H1 (cell line): ENCODE measurements around the gene ANKRD11. TPM values are rescaled to one million over a fixed set of nuclear protein-coding genes. Genes with fewer than 3 reads are reported as not detected.
"Not testable (repeated sequence)": the region's sequence is repeated elsewhere in the genome, so short reads cannot be mapped to it uniquely, and the experiment has no call there.

Source experiments
- CTCF ChIA-PET: fragments of 300-600 bp; sonication (Branson Sonifier 250); formaldehyde crosslinking; loops from one replicate; lab custom pipeline; 2021; ENCODE audit not compliant: partially characterized antibody; lab: Charles Lee
- POLR2A ChIA-PET: fragments of 300-600 bp; sonication (Branson Sonifier 250); formaldehyde crosslinking; loops from one replicate; lab custom pipeline; 2021; ENCODE audit warnings: inconsistent platforms; ENCODE audit not compliant: partially characterized antibody; lab: Charles Lee
- DNase-seq, 2 experiments: peaks; one replicate each; pipeline versions ENCODE4 v3.0.0 to v3.0.0-alpha.2; 2010 to 2022; ENCODE audit warnings: low spot score in 2 of 2, low read depth in 1 of 2, mixed read lengths in 1 of 2
- FAIRE-seq: peaks from 2 replicates; lab custom pipeline; 2011; peaks lifted over from hg19 to GRCh38; lab: Jason Lieb, UNC
- H2AFZ ChIP-seq: 2 replicates; pipeline ENCODE4 v1.8.1; 2012; ENCODE audit warnings: low read length, inconsistent platforms
- H2AK5ac ChIP-seq: 2 replicates; pipeline ENCODE4 v1.6.1; 2013; ENCODE audit warnings: low read depth, low read length
- H2BK120ac ChIP-seq: replicated peaks from 2 replicates; pipeline ENCODE3; 2013; ENCODE audit warnings: low read depth, low read length, inconsistent platforms
- H2BK12ac ChIP-seq: 2 replicates; pipeline ENCODE4 v1.6.1; 2013; ENCODE audit warnings: low read depth, low read length
- H2BK15ac ChIP-seq: 2 replicates; pipeline ENCODE4 v1.6.1; 2013; ENCODE audit warnings: low read length
- H2BK20ac ChIP-seq: 2 replicates; pipeline ENCODE4 v1.6.1; 2013; ENCODE audit warnings: low read length
- H2BK5ac ChIP-seq: 2 replicates; pipeline ENCODE4 v1.6.1; 2013; ENCODE audit warnings: low read depth, low read length
- H3K14ac ChIP-seq: 2 replicates; pipeline ENCODE4 v1.6.1; 2013; ENCODE audit warnings: inconsistent platforms; ENCODE audit not compliant: insufficient read length
- H3K18ac ChIP-seq: 2 replicates; pipeline ENCODE4 v1.6.1; 2013; ENCODE audit warnings: low read length; ENCODE audit errors: extremely low read depth
- H3K23ac ChIP-seq: 2 replicates; pipeline ENCODE4 v1.6.1; 2013; ENCODE audit warnings: inconsistent platforms; ENCODE audit not compliant: insufficient read length
- H3K23me2 ChIP-seq: 2 replicates; pipeline ENCODE4 v1.6.1; 2013; ENCODE audit warnings: low read depth, low read length
- H3K27ac ChIP-seq: 2 replicates; pipeline ENCODE4 v1.6.1; 2011; ENCODE audit warnings: low read depth, low read length, inconsistent platforms
- H3K27me3 ChIP-seq, 4 experiments: replicated peaks in 1 of 4; 1 replicate in 1 of 4; 2 replicates in 3 of 4; pipeline versions ENCODE4 v1.6.1 to v1.8.1; 2011 to 2013; ENCODE audit warnings: low read length in 3 of 4, mild to moderate bottlenecking in 3 of 4, inconsistent platforms in 2 of 4, mixed read lengths in 2 of 4, moderate library complexity in 1 of 4; ENCODE audit not compliant: control insufficient read depth in 3 of 4, insufficient read depth in 3 of 4; ENCODE audit errors: extremely low read depth in 1 of 4
- H3K36me3 ChIP-seq, 4 experiments: 2 replicates each; pipeline versions ENCODE4 v1.6.1 to v1.8.1; 2011 to 2013; ENCODE audit warnings: mild to moderate bottlenecking in 4 of 4, low read length in 3 of 4, moderate library complexity in 2 of 4, control low read depth in 1 of 4, inconsistent platforms in 1 of 4; ENCODE audit not compliant: insufficient read depth in 4 of 4, control insufficient read depth in 2 of 4
- H3K4ac ChIP-seq: replicated peaks from 2 replicates; pipeline ENCODE3; 2013; ENCODE audit warnings: low read length, low read depth, mixed read lengths, inconsistent platforms; ENCODE audit not compliant: insufficient read length
- H3K4me1 ChIP-seq, 4 experiments: replicated peaks in 1 of 4; 1 replicate in 1 of 4; 2 replicates in 3 of 4; pipeline versions ENCODE4 v1.6.1 to v1.8.1; 2011 to 2013; ENCODE audit warnings: low read length in 3 of 4, inconsistent platforms in 2 of 4, mixed read lengths in 1 of 4; ENCODE audit not compliant: insufficient read depth in 4 of 4, control insufficient read depth in 3 of 4
- H3K4me2 ChIP-seq, 2 experiments: 2 replicates each; pipeline versions ENCODE4 v1.6.1 to v1.8.1; 2011 to 2013; ENCODE audit warnings: low read depth in 2 of 2, low read length in 2 of 2, control low read depth in 1 of 2, inconsistent platforms in 1 of 2, mild to moderate bottlenecking in 1 of 2; ENCODE audit not compliant: insufficient read depth in 1 of 2
- H3K4me3 ChIP-seq, 4 experiments: fragments of 200-600, 300-600 bp in 1 of 4; sonication (generic), shearing (Covaris generic), sonication (Bioruptor Twin) in 1 of 4; 2 replicates each; pipeline versions ENCODE4 v1.5.1 to v1.8.1; 2011 to 2016; ENCODE audit warnings: low read length in 4 of 4, low read depth in 3 of 4, control low read depth in 2 of 4, inconsistent platforms in 2 of 4, mild to moderate bottlenecking in 2 of 4, mixed read lengths in 1 of 4, moderate library complexity in 1 of 4; ENCODE audit not compliant: insufficient read depth in 2 of 4; ENCODE audit errors: extremely low read depth in 1 of 4
- H3K56ac ChIP-seq: replicated peaks from 2 replicates; pipeline ENCODE3; 2013; ENCODE audit warnings: low read depth, mild to moderate bottlenecking, mixed read lengths, low read length, inconsistent platforms; ENCODE audit not compliant: insufficient read length
- H3K79me1 ChIP-seq: 2 replicates; pipeline ENCODE4 v1.6.1; 2013; ENCODE audit warnings: low read depth, low read length, control low read depth
- H3K79me2 ChIP-seq, 2 experiments: 2 replicates each; pipeline versions ENCODE4 v1.6.1 to v1.8.1; 2012 to 2013; ENCODE audit warnings: low read length in 2 of 2, mild to moderate bottlenecking in 2 of 2, inconsistent platforms in 1 of 2; ENCODE audit not compliant: insufficient read depth in 2 of 2, control insufficient read depth in 1 of 2
- H3K9ac ChIP-seq, 4 experiments: replicated peaks in 1 of 4; 1 replicate in 1 of 4; 2 replicates in 3 of 4; pipeline versions ENCODE4 v1.6.1 to v1.8.1; 2011 to 2013; ENCODE audit warnings: low read depth in 3 of 4, low read length in 3 of 4, control low read depth in 2 of 4, mild to moderate bottlenecking in 2 of 4, moderate library complexity in 2 of 4, inconsistent platforms in 1 of 4; ENCODE audit errors: extremely low read depth in 1 of 4
- H3K9me3 ChIP-seq, 2 experiments: 2 replicates each; pipeline versions ENCODE4 v1.6.1 to v1.8.1; 2012 to 2013; ENCODE audit warnings: mild to moderate bottlenecking in 2 of 2, moderate library complexity in 2 of 2, control low read depth in 1 of 2, inconsistent platforms in 1 of 2, low read depth in 1 of 2, low read length in 1 of 2, mixed read lengths in 1 of 2; ENCODE audit not compliant: insufficient read depth in 2 of 2
- H4K20me1 ChIP-seq, 2 experiments: replicated peaks in 1 of 2; 2 replicates each; pipeline versions ENCODE3 to v1.8.1; 2011 to 2013; ENCODE audit warnings: inconsistent platforms in 2 of 2, low read length in 2 of 2, mild to moderate bottlenecking in 1 of 2; ENCODE audit not compliant: insufficient read depth in 2 of 2, control insufficient read depth in 1 of 2
- H4K5ac ChIP-seq: 2 replicates; pipeline ENCODE4 v1.6.1; 2013; ENCODE audit warnings: low read length, low read depth, mixed read lengths, inconsistent platforms; ENCODE audit not compliant: insufficient read length
- H4K8ac ChIP-seq: 2 replicates; pipeline ENCODE4 v1.8.0; 2013; ENCODE audit warnings: mild to moderate bottlenecking, moderate library complexity, low read length, inconsistent platforms; ENCODE audit not compliant: insufficient read depth; ENCODE audit errors: extremely low read depth
- H4K91ac ChIP-seq: replicated peaks from 2 replicates; pipeline ENCODE3; 2013; ENCODE audit warnings: low read length, mixed read lengths, inconsistent platforms; ENCODE audit not compliant: insufficient read length
- SP1 ChIP-seq: IDR thresholded peaks from 2 replicates; pipeline ENCODE4 v1.6.1; 2011; ENCODE audit warnings: low read depth, low read length
- WGBS, 2 experiments: shearing (Covaris generic) in 1 of 2; methylation state at CpG; one replicate each; pipeline versions ENCODE4 v1.1.6 to v1.1.7; 2013 to 2015; ENCODE audit warnings: low lambda C conversion rate in 2 of 2, mixed read lengths in 2 of 2, inconsistent platforms in 1 of 2, low coverage in 1 of 2, missing lambda C conversion rate in 1 of 2; ENCODE audit not compliant: insufficient replicate concordance in 2 of 2, insufficient coverage in 1 of 2, insufficient read length in 1 of 2; ENCODE audit errors: extremely low coverage in 1 of 2, missing lambda C conversion rate in 1 of 2; 5-methylcytosine and 5-hydroxymethylcytosine counted together
- polyA plus RNA-seq, 7 experiments: library from polyadenylated mRNA; depleted of rRNA in 3 of 7; stranded (reverse) in 5 of 7; unstranded in 2 of 7; fragments of >200 nt in 5 of 7; fragments of 200-250 nt in 2 of 7; gene quantifications; 1 replicate in 5 of 7; 2 replicates in 1 of 7; 4 replicates in 1 of 7; pipeline versions ENCODE4 v1.2.1 to v1.2.3, GENCODE V29; 2011 to 2013; ENCODE audit warnings: missing spikeins in 2 of 7, mixed read lengths in 2 of 7
- total RNA-seq: library from RNA; stranded (reverse); fragmentation: NEBNext Ultra II Directional; extraction: Animal tissue kit (Norgen Biotek cat#: 25700); gene quantifications from 2 replicates; pipeline ENCODE4 v1.2.1, GENCODE V29; 2021

Gene ANKRD11
- total and polyA plus RNA-seq, 2 of the 8 experiments (the other 6 are each of a cell fraction or from before 2014, with no cell fraction given): 46.5 to 142 TPM

GRCh38 chr16:89435059-89435458 lies 55.3 kb downstream of the ANKRD11 start:
- not testable (repeated sequence) for H3K9ac ChIP-seq, H2BK5ac ChIP-seq, H3K18ac ChIP-seq, H3K56ac ChIP-seq, H2BK20ac ChIP-seq, FAIRE-seq, H2BK120ac ChIP-seq, H4K5ac ChIP-seq, H3K36me3 ChIP-seq, H2AFZ ChIP-seq, H3K23me2 ChIP-seq, H3K27ac ChIP-seq, H2BK12ac ChIP-seq, H3K4me2 ChIP-seq, H3K14ac ChIP-seq, DNase-seq, H3K4me3 ChIP-seq, H2AK5ac ChIP-seq, H2BK15ac ChIP-seq, H3K4ac ChIP-seq, H3K23ac ChIP-seq, H3K9me3 ChIP-seq, H3K27me3 ChIP-seq, H4K8ac ChIP-seq, H4K91ac ChIP-seq
- 95% methylated on average over 5 of the region's 5 CpGs; no CpG with 5 or more reads in 1 of the 2 experiments for WGBS, 2 experiments
- Histone ChIP-seq H3K4me1 (peaks cover 3 to 26% (median 9%) of the 10 kb centered on the region in 4 experiments), H3K79me2 (peaks cover 69 to 98% of the 10 kb centered on the region in 2 experiments), H4K20me1 (peaks cover 62 to 65% of the 10 kb centered on the region in 2 experiments), H3K79me1 (peaks cover 49% of the 10 kb centered on the region)
- POLR2A ChIA-PET: interaction anchor here (0.7 to 5.5 kb wide), 8 partner anchors 8 to 82 kb away, joined by 3 to 21 read pairs (median 5); no protein-coding TSS in a partner anchor
- CTCF ChIA-PET: interaction anchor here (1.0 to 1.8 kb wide), 6 partner anchors 9 to 126 kb away, joined by 3 to 4 read pairs (median 3); no protein-coding TSS in a partner anchor
- TF ChIP-seq SP1: 0 out of 2 replicates have a peak, but pooled peaks have one; percentile 27
